ENCODE data around the gene GABRB1.

GABRB1 gene

GRCh38 chr4:47219586-47219985, 188.2 kb downstream of the GABRB1 start:
- 100% methylated on average over 1 of the region's 2 CpGs for WGBS (ENCODE audit: extremely low coverage, insufficient coverage, insufficient read length)
- H4K12ac ChIP-seq (ENCODE audit: low read depth, low read length) = no peak overlapping the region
- no peak overlapping the region for H3K4me3 ChIP-seq (ENCODE audit: low read depth, low read length)
- no peak overlapping the region for H3K14ac ChIP-seq (ENCODE audit: low read length)
- H3K27me3 ChIP-seq (ENCODE audit: insufficient read depth, low read length) = no peaks in the 10 kb centered on the region
- H2BK120ac ChIP-seq (ENCODE audit: insufficient read depth, low read length, poor library complexity) = no peak overlapping the region
- H2AK5ac ChIP-seq (ENCODE audit: low read length) = no peak overlapping the region
- no peaks in the 10 kb centered on the region for H3K9me3 ChIP-seq (ENCODE audit: insufficient read depth, low read depth, low read length)
- no peak overlapping the region for H4K91ac ChIP-seq (ENCODE audit: low read depth, low read length)
- no peak for DNase-seq
- no peak overlapping the region for H2BK12ac ChIP-seq (ENCODE audit: low read length)
- no peak overlapping the region for H4K8ac ChIP-seq (ENCODE audit: low read depth, low read length)
- H2AFZ ChIP-seq (ENCODE audit: insufficient read depth, low read length, poor library complexity) = no peak overlapping the region
- H3K4me1 ChIP-seq (ENCODE audit: control insufficient read depth in 1 of 2, insufficient read depth in 2 of 2, low read length in 2 of 2) = peaks cover 0 to 5% of the 10 kb centered on the region in 2 experiments
- no peak overlapping the region for H3K18ac ChIP-seq (ENCODE audit: low read length)
- no peak overlapping the region for H3K4me2 ChIP-seq (ENCODE audit: low read length)
- no peak overlapping the region for H3K9ac ChIP-seq (ENCODE audit: low read length)
- no peak overlapping the region for H3K27ac ChIP-seq (ENCODE audit: low read depth, low read length)
- H3K79me1 ChIP-seq (ENCODE audit: low read length) = peaks cover 6% of the 10 kb centered on the region
- H3K79me2 ChIP-seq (ENCODE audit: control insufficient read depth, insufficient read depth, low read length, poor library complexity) = no peaks in the 10 kb centered on the region
- H3K23ac ChIP-seq (ENCODE audit: low read length) = no peak overlapping the region
- H3K36me3 ChIP-seq (ENCODE audit: control insufficient read depth in 1 of 2, insufficient read depth in 2 of 2, low read length in 2 of 2) = no peaks in the 10 kb centered on the region
- no peak overlapping the region for H2BK5ac ChIP-seq (ENCODE audit: low read depth, low read length, poor library complexity)
- no peak overlapping the region for H3K4ac ChIP-seq (ENCODE audit: low read depth, low read length)

- no CpG with 5 or more reads among the region's 2 CpGs for WGBS (ENCODE audit: extremely low coverage, insufficient coverage, insufficient read length)
- H3K9ac ChIP-seq (ENCODE audit: low read length) = no peak overlapping the region
- H3K27me3 ChIP-seq (ENCODE audit: insufficient read depth, low read length) = no peaks in the 10 kb centered on the region
- no peak overlapping the region for H4K12ac ChIP-seq (ENCODE audit: low read depth, low read length)
- no peak overlapping the region for H3K4me3 ChIP-seq (ENCODE audit: low read depth, low read length)
- H3K36me3 ChIP-seq (ENCODE audit: control insufficient read depth in 1 of 2, insufficient read depth in 2 of 2, low read length in 2 of 2) = no peaks in the 10 kb centered on the region
- H4K8ac ChIP-seq (ENCODE audit: low read depth, low read length) = no peak overlapping the region
- H2BK12ac ChIP-seq (ENCODE audit: low read length) = no peak overlapping the region
- no peak overlapping the region for H3K4ac ChIP-seq (ENCODE audit: low read depth, low read length)
- no peak overlapping the region for H3K23ac ChIP-seq (ENCODE audit: low read length)
- H2AK5ac ChIP-seq (ENCODE audit: low read length) = no peak overlapping the region
- H3K79me1 ChIP-seq (ENCODE audit: low read length) = peaks cover 3% of the 10 kb centered on the region
- no peak overlapping the region for H2AFZ ChIP-seq (ENCODE audit: insufficient read depth, low read length, poor library complexity)
- peaks cover 4 to 5% of the 10 kb centered on the region in 2 experiments for H3K4me1 ChIP-seq (ENCODE audit: control insufficient read depth in 1 of 2, insufficient read depth in 2 of 2, low read length in 2 of 2)
- no peaks in the 10 kb centered on the region for H3K9me3 ChIP-seq (ENCODE audit: insufficient read depth, low read depth, low read length)
- no peak overlapping the region for H3K27ac ChIP-seq (ENCODE audit: low read depth, low read length)
- DNase-seq = peak; percentile 9 to 52
- H3K14ac ChIP-seq (ENCODE audit: low read length) = no peak overlapping the region
- no peaks in the 10 kb centered on the region for H3K79me2 ChIP-seq (ENCODE audit: control insufficient read depth, insufficient read depth, low read length, poor library complexity)
- H4K91ac ChIP-seq (ENCODE audit: low read depth, low read length) = no peak overlapping the region
- no peak overlapping the region for H2BK5ac ChIP-seq (ENCODE audit: low read depth, low read length, poor library complexity)
- no peak overlapping the region for H3K18ac ChIP-seq (ENCODE audit: low read length)
- H2BK120ac ChIP-seq (ENCODE audit: insufficient read depth, low read length, poor library complexity) = no peak overlapping the region
- H3K4me2 ChIP-seq (ENCODE audit: low read length) = no peak overlapping the region
Measured at GRCh38 chr4:47221721-47222120, 190.4 kb downstream of the GABRB1 start.

DNA sequence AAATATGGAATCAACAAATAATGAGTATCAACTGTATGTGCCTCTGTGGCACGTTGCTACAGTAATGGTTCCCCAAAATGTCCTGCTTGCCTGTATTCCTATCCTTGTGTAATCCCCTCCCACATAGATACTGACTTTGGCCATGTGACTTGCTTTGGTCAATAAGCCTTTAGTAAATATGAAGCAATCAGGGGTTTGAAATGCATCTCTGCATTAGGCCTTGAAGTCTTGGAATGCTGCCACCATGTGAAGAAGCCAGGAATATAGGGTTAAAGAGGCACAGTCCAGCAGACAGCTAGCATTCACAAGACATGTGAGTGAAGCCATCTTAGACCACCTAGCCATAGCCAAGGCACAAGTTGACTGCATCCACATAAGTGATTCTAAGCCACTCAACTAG, 190.9 kb downstream of the GABRB1 start:
- Histone ChIP-seq H3K4me3 (ENCODE audit: low read depth, low read length) (no peak overlapping the region), H3K27me3 (ENCODE audit: insufficient read depth, low read length) (no peaks in the 10 kb centered on the region), H3K4me2 (ENCODE audit: low read length) (no peak overlapping the region), H3K79me2 (ENCODE audit: control insufficient read depth, insufficient read depth, low read length, poor library complexity) (no peaks in the 10 kb centered on the region), H3K18ac (ENCODE audit: low read length) (no peak overlapping the region), H3K4ac (ENCODE audit: low read depth, low read length) (no peak overlapping the region), H3K4me1 (ENCODE audit: control insufficient read depth in 1 of 2, insufficient read depth in 2 of 2, low read length in 2 of 2) (peaks cover 4 to 5% of the 10 kb centered on the region in 2 experiments), H3K9me3 (ENCODE audit: insufficient read depth, low read depth, low read length) (no peaks in the 10 kb centered on the region), H3K9ac (ENCODE audit: low read length) (peak overlapping the region; percentile 5), H3K36me3 (ENCODE audit: control insufficient read depth in 1 of 2, insufficient read depth in 2 of 2, low read length in 2 of 2) (no peaks in the 10 kb centered on the region), H3K27ac (ENCODE audit: low read depth, low read length) (no peak overlapping the region), H4K91ac (ENCODE audit: low read depth, low read length) (no peak overlapping the region), H3K14ac (ENCODE audit: low read length) (no peak overlapping the region), H3K79me1 (ENCODE audit: low read length) (peaks cover 3% of the 10 kb centered on the region), H2BK120ac (ENCODE audit: insufficient read depth, low read length, poor library complexity) (no peak overlapping the region), H3K23ac (ENCODE audit: low read length) (no peak overlapping the region), H2AK5ac (ENCODE audit: low read length) (no peak overlapping the region), H2AFZ (ENCODE audit: insufficient read depth, low read length, poor library complexity) (no peak overlapping the region), H4K8ac (ENCODE audit: low read depth, low read length) (no peak overlapping the region), H4K12ac (ENCODE audit: low read depth, low read length) (no peak overlapping the region), H2BK5ac (ENCODE audit: low read depth, low read length, poor library complexity) (no peak overlapping the region), H2BK12ac (ENCODE audit: low read length) (peak overlapping the region; percentile 81)
- no peak for DNase-seq
- no CpG with 5 or more reads among the region's 1 CpG for WGBS (ENCODE audit: extremely low coverage, insufficient coverage, insufficient read length)

DNA sequence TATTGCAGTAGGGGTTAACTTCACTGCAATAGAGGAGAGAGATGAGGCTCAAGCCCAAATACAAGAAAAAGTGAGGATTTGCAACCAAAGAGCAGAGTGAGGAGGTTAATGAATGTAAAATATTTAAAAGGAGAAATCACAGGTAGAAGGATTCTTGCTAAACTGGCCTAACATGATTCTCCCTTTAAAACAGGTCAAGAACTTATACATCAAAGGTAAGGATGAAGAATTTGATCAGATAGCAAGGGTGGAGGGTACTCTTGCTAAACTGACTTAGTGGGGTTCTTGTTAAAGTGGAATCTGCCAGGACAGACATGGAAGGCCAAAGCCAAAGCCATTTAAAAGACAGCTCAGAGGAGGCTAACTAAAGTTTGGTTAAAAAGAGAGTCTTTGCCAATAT, 193.0 kb downstream of the GABRB1 start:
- H2BK12ac ChIP-seq (ENCODE audit: low read length) = no peak overlapping the region
- H3K23ac ChIP-seq (ENCODE audit: low read length) = no peak overlapping the region
- H4K91ac ChIP-seq (ENCODE audit: low read depth, low read length) = no peak overlapping the region
- no peak overlapping the region for H3K18ac ChIP-seq (ENCODE audit: low read length)
- H3K79me2 ChIP-seq (ENCODE audit: control insufficient read depth, insufficient read depth, low read length, poor library complexity) = no peaks in the 10 kb centered on the region
- H2BK120ac ChIP-seq (ENCODE audit: insufficient read depth, low read length, poor library complexity) = no peak overlapping the region
- H3K79me1 ChIP-seq (ENCODE audit: low read length) = peaks cover 3% of the 10 kb centered on the region
- H2BK5ac ChIP-seq (ENCODE audit: low read depth, low read length, poor library complexity) = no peak overlapping the region
- H3K4me2 ChIP-seq (ENCODE audit: low read length) = no peak overlapping the region
- H3K4ac ChIP-seq (ENCODE audit: low read depth, low read length) = no peak overlapping the region
- H4K12ac ChIP-seq (ENCODE audit: low read depth, low read length) = no peak overlapping the region
- no peaks in the 10 kb centered on the region for H3K9me3 ChIP-seq (ENCODE audit: insufficient read depth, low read depth, low read length)
- no peak overlapping the region for H3K4me3 ChIP-seq (ENCODE audit: low read depth, low read length)
- peaks cover 4 to 5% of the 10 kb centered on the region in 2 experiments for H3K4me1 ChIP-seq (ENCODE audit: control insufficient read depth in 1 of 2, insufficient read depth in 2 of 2, low read length in 2 of 2)
- H3K9ac ChIP-seq (ENCODE audit: low read length) = no peak overlapping the region
- no peaks in the 10 kb centered on the region for H3K27me3 ChIP-seq (ENCODE audit: insufficient read depth, low read length)
- H2AFZ ChIP-seq (ENCODE audit: insufficient read depth, low read length, poor library complexity) = no peak overlapping the region
- no peak overlapping the region for H4K8ac ChIP-seq (ENCODE audit: low read depth, low read length)
- H2AK5ac ChIP-seq (ENCODE audit: low read length) = no peak overlapping the region
- peak; percentile 64 to 88 for DNase-seq
- no peak overlapping the region for H3K14ac ChIP-seq (ENCODE audit: low read length)
- H3K36me3 ChIP-seq (ENCODE audit: control insufficient read depth in 1 of 2, insufficient read depth in 2 of 2, low read length in 2 of 2) = no peaks in the 10 kb centered on the region
- H3K27ac ChIP-seq (ENCODE audit: low read depth, low read length) = no peak overlapping the region
